GM10248 (cell line): Measurements from ENCODE around the gene CEP112.
"Not testable (repeated sequence)": the region's sequence is repeated elsewhere in the genome, so short reads cannot be mapped to it uniquely, and the experiment has no call there.

ENCODE experiments used
- CTCF ChIA-PET: fragments of 300-600 bp; sonication (Branson Sonifier 250); formaldehyde crosslinking; extraction: SDS; loops from one replicate; lab custom pipeline; 2021; ENCODE audit warnings: antibody characterized with exemption; lab: Yijun Ruan, JAX
- POLR2A ChIA-PET: fragments of 350-650 bp; sonication (Branson Sonifier 250); formaldehyde crosslinking; extraction: SDS; loops from one replicate; lab custom pipeline; 2020; ENCODE audit warnings: antibody characterized with exemption; lab: Yijun Ruan, JAX
- DNase-seq: peaks from one replicate; pipeline ENCODE4 v3.0.0; 2012; ENCODE audit errors: extremely low spot score
- CTCF ChIP-seq: IDR thresholded peaks from 2 replicates; pipeline ENCODE4 v1.5.1; 2012; ENCODE audit warnings: mild to moderate bottlenecking, low read depth; ENCODE audit errors: extremely low read depth, missing control alignments, control extremely low read depth

Gene CEP112

GRCh38 chr17:66169839-66170238 lies 22.1 kb downstream of the CEP112 start:
- DNase-seq, result no peak
- TF ChIP-seq CTCF, result no peak
- CTCF ChIA-PET, result interaction anchor here (1.3 kb wide), 1 partner anchor 21 kb away, joined by 3 read pairs; no protein-coding TSS in a partner anchor
- POLR2A ChIA-PET, result no interaction called here

GRCh38 chr17:66167189-66167815 lies 24.6 kb downstream of the CEP112 start:
- TF ChIP-seq CTCF, result no peak
- no peak for DNase-seq
- POLR2A ChIA-PET, result no interaction called here
- CTCF ChIA-PET, result interaction anchor here (5.5 kb wide), 2 partner anchors 873 to 935 kb away, joined by 41 to 58 read pairs; no protein-coding TSS in a partner anchor

GRCh38 chr17:66165537-66166123 lies 26.3 kb downstream of the CEP112 start:
- DNase-seq, result peak; percentile 44
- CTCF ChIA-PET, result interaction anchor here (1.0 to 5.5 kb wide), 9 partner anchors 11 to 936 kb away, joined by 3 to 58 read pairs (median 4); partner anchors contain the start of gene CEP112
- POLR2A ChIA-PET, result no interaction called here
- peak; percentile 53 for TF ChIP-seq CTCF

GRCh38 chr17:66155055-66155454 lies 36.9 kb downstream of the CEP112 start:
- POLR2A ChIA-PET, DNase-seq, CTCF ChIA-PET: not testable (repeated sequence)

GRCh38 chr17:66152756-66153155 lies 39.2 kb downstream of the CEP112 start:
- TF ChIP-seq CTCF, result no peak
- DNase-seq, result no peak
- POLR2A ChIA-PET, result no interaction called here
- CTCF ChIA-PET, result no interaction called here

- ChIA-PET POLR2A (no interaction called here), CTCF (interaction anchor here (1.0 kb wide), 1 partner anchor 9 kb away, joined by 3 read pairs; no protein-coding TSS in a partner anchor)
- DNase-seq, result no peak
- no peak for TF ChIP-seq CTCF
Observed at GRCh38 chr17:66150708-66151107, 41.2 kb downstream of the CEP112 start.

GRCh38 chr17:66149562-66149961 lies 42.4 kb downstream of the CEP112 start:
- CTCF ChIA-PET, result no interaction called here
- POLR2A ChIA-PET, result no interaction called here
- no peak for DNase-seq
- no peak for TF ChIP-seq CTCF
